LNCaP clone FGC (cell line): ENCODE results near the gene LTBP2.

Experiments
- DNase-seq: peaks from one replicate; pipeline ENCODE4 v3.0.0-alpha.2; 2011; ENCODE audit warnings: low read depth
- H3K4me3 ChIP-seq: 2 replicates; pipeline ENCODE4 v1.5.1; 2011; ENCODE audit warnings: mild to moderate bottlenecking, low read depth, low read length, control low read depth
- TF ChIP-seq, protein P1 (sequence below): IDR thresholded peaks from 2 replicates; pipeline ENCODE4 v1.5.1; 2012; ENCODE audit warnings: mild to moderate bottlenecking; ENCODE audit not compliant: control insufficient read depth, insufficient read depth; ENCODE audit errors: extremely low read depth

The LTBP2 gene

DNA sequence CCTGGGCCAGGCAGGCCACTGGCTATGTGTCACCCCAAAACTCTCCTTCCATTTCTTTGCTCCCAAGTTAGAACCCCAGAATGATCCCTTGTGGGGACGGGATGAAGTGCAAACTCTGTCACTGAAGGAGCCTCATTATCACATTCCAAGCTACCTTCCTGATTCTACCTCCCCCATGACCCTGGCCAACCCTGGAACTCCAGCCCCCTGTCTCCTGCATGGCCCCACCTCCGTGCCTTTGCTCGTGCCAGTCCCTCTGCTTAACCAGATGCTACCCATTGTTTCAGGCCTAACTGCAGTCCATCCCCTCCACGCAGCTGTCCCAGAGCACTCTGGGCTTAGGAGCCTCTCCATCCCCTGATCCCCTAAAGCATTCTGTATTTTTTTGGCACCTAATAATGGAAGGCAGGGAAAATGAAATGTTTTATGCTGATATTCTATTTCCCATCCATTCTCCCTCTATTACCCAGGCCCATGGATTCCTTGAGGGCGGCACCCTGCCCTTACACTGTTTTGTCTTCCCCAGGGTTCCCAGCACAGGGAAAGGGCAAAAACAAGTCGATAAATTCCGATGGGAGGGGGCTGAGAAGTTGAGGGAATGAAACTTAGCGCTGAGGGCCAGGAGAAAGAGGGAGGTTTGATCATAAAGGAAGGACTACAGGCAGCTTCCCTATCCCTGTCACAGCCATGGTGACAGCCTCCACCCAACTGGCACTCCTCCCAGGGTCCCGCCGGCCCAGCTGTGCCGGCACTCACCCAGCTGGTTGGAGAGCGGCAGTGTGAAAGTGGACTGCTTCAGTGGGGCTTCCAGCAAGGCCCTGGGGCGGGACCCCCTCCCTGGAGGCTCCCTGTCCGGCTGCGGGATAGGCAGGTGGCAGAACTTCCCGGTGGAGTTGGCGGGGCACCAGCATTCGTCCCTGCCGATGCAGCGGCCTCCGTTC, 60.3 kb downstream of the LTBP2 start:
- no peak overlapping the region for H3K4me3 ChIP-seq
- TF ChIP-seq, protein P1, sequence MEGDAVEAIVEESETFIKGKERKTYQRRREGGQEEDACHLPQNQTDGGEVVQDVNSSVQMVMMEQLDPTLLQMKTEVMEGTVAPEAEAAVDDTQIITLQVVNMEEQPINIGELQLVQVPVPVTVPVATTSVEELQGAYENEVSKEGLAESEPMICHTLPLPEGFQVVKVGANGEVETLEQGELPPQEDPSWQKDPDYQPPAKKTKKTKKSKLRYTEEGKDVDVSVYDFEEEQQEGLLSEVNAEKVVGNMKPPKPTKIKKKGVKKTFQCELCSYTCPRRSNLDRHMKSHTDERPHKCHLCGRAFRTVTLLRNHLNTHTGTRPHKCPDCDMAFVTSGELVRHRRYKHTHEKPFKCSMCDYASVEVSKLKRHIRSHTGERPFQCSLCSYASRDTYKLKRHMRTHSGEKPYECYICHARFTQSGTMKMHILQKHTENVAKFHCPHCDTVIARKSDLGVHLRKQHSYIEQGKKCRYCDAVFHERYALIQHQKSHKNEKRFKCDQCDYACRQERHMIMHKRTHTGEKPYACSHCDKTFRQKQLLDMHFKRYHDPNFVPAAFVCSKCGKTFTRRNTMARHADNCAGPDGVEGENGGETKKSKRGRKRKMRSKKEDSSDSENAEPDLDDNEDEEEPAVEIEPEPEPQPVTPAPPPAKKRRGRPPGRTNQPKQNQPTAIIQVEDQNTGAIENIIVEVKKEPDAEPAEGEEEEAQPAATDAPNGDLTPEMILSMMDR, result no peak
- no peak for DNase-seq

DNA sequence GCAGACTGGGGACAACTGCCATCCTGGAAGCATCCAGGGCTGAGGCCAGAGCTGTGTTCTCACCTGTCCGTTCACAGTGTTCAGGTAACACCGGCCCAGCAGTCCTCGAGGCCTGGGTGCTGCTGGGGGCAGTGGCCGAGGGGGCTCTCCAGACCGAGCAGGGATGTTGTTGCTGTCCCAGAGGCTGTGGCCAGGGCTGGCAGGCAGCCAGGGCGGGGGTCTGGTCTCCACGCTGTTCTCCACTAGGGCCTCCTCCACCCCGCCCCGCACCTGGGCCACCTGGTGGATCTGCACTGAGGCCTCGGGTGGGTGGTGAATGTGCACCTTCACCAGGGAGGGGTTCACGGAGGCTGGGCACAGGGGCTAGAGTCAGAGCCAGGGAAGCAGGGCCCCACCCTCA, 61.0 kb downstream of the LTBP2 start:
- no peak overlapping the region for H3K4me3 ChIP-seq
- TF ChIP-seq, protein P1, result no peak
- no peak for DNase-seq

GRCh38 chr14:74550071-74550470, 62.0 kb downstream of the LTBP2 start:
- TF ChIP-seq, protein P1, result no peak
- no peak overlapping the region for H3K4me3 ChIP-seq

GRCh38 chr14:74549588-74549987, 62.4 kb downstream of the LTBP2 start:
- peak; percentile 54 for DNase-seq
- TF ChIP-seq, protein P1, result peak; percentile 45

More at GRCh38 chr14:74550071-74550470, 62.0 kb downstream of the LTBP2 start:
- DNase-seq, result no peak

GRCh38 chr14:74548881-74549280, 63.2 kb downstream of the LTBP2 start:
- H3K4me3 ChIP-seq, result no peak overlapping the region
- TF ChIP-seq, protein P1, result no peak
- DNase-seq, result peak; percentile 17

More at GRCh38 chr14:74549588-74549987, 62.4 kb downstream of the LTBP2 start:
- no peak overlapping the region for H3K4me3 ChIP-seq

DNA sequence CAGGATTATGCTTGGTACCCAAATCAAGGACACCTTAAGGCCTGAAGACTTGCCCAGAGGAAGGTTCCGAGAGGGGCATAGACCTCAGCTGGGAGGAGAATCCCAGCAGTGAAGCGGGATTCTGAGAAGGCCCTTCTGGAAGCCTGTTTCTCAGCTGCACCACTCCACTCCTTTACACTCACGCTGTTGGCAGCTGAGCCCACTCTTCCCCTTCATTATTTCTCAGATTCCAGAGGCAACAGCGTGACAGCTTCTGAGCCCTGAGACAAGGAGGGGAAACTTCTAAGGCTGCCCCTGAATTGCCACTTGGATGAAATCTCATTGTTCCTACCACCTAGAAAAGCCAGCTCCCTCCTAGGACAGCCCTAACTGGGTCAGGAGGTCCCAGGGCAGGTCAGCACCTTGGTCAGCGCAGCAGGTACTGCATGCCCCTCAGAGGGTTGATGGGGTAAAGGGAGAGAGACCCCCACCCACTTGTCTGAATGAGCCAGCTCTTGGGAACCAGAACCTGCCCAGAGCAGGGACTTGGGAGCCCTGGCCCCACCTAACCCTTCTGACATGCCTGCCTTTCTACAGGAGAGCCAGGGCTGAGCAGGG, 64.6 kb downstream of the LTBP2 start:
- TF ChIP-seq, protein P1, result no peak
- H3K4me3 ChIP-seq, result no peak overlapping the region
- DNase-seq, result no peak
